Uterus (tissue), 2 donors: ENCODE measurements around the gene CTDNEP1.

Source experiments
- POLR2A ChIP-seq, 2 donors: fragments of 450-650 bp; IDR thresholded peaks; one replicate each; pipeline ENCODE4 v1.6.1; 2016; ENCODE audit warnings: antibody characterized with exemption in 2 of 2, mild to moderate bottlenecking in 1 of 2, moderate library complexity in 1 of 2
- TF ChIP-seq, protein P1 (sequence below), 4 experiments: fragments of 200-600 bp in 2 of 4; fragments of 450-650 bp in 2 of 4; sonication (generic) in 2 of 4; IDR thresholded peaks; one replicate each; pipeline ENCODE4 v1.5.1; 2016 to 2019; ENCODE audit warnings: antibody characterized with exemption in 4 of 4, mild to moderate bottlenecking in 2 of 4, moderate library complexity in 1 of 4

- no peak for TF ChIP-seq POLR2A (IDR thresholded peaks at IDR 0.05)
- TF ChIP-seq, protein P1, sequence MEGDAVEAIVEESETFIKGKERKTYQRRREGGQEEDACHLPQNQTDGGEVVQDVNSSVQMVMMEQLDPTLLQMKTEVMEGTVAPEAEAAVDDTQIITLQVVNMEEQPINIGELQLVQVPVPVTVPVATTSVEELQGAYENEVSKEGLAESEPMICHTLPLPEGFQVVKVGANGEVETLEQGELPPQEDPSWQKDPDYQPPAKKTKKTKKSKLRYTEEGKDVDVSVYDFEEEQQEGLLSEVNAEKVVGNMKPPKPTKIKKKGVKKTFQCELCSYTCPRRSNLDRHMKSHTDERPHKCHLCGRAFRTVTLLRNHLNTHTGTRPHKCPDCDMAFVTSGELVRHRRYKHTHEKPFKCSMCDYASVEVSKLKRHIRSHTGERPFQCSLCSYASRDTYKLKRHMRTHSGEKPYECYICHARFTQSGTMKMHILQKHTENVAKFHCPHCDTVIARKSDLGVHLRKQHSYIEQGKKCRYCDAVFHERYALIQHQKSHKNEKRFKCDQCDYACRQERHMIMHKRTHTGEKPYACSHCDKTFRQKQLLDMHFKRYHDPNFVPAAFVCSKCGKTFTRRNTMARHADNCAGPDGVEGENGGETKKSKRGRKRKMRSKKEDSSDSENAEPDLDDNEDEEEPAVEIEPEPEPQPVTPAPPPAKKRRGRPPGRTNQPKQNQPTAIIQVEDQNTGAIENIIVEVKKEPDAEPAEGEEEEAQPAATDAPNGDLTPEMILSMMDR (IDR thresholded peaks at IDR 0.05): no peak
Observed at GRCh38 chr17:7233701-7234082, 17.8 kb downstream of the CTDNEP1 start.
